SJCRH30 (cell line): ENCODE data around the gene TLL1. TPM values are rescaled to one million over a fixed set of nuclear protein-coding genes. Genes with fewer than 3 reads are reported as not detected.

Experiments
- DNase-seq, 2 experiments: peaks; one replicate each; pipeline ENCODE4 v3.0.0-alpha.2; 2015 to 2020
- H3K27ac ChIP-seq: fragments of 250-450 bp; sonication (Bioruptor Pico); 2 replicates; pipeline ENCODE4 v1.5.1; 2020; ENCODE audit warnings: mild to moderate bottlenecking, moderate library complexity
- H3K27me3 ChIP-seq: fragments of 250-450 bp; sonication (Bioruptor Pico); 2 replicates; pipeline ENCODE4 v1.5.1; 2020; ENCODE audit warnings: mild to moderate bottlenecking, moderate library complexity
- H3K36me3 ChIP-seq: fragments of 250-450 bp; sonication (Bioruptor Pico); 2 replicates; pipeline ENCODE4 v1.5.1; 2020; ENCODE audit warnings: mild to moderate bottlenecking, moderate library complexity
- H3K4me1 ChIP-seq: fragments of 250-450 bp; sonication (Bioruptor Pico); 2 replicates; pipeline ENCODE4 v1.5.1; 2020; ENCODE audit warnings: mild to moderate bottlenecking, moderate library complexity
- H3K4me3 ChIP-seq: fragments of 250-450 bp; sonication (Bioruptor Pico); 2 replicates; pipeline ENCODE4 v1.5.1; 2020; ENCODE audit warnings: mild to moderate bottlenecking, moderate library complexity
- H3K9me3 ChIP-seq: fragments of 250-450 bp; sonication (Bioruptor Pico); replicated peaks from 2 replicates; pipeline ENCODE4 v1.5.1; 2020; ENCODE audit warnings: mild to moderate bottlenecking, moderate library complexity
- total RNA-seq: library from RNA; depleted of rRNA; stranded (reverse); fragments of >200 nt; shearing (Covaris generic); gene quantifications from 2 replicates; pipeline ENCODE4 v1.2.3, GENCODE V29; 2014

The TLL1 gene
- total RNA-seq, 1 experiment from 2014 or later = 1.4 TPM

DNA sequence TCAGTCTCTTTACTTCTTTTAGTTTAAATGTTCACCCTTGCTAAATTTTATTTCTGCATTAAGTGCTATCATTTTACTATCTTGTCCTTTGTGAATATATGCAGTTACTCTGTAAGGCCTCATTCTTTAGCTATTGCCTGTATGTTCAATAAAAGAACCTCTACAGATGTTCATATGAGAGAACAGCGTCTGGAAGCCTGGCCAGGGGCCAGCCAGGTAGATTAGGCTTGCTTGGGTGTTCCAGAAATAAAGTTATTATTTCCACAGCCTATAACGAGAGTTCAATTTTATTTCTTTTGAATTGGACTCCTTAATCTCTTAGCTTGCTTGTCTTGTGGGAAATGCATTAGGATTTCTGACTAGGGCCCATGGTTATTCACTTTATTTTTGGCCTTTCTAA, 214.5 kb downstream of the TLL1 start:
- no peak overlapping the region for H3K27ac ChIP-seq
- DNase-seq = no peak
- no peaks in the 10 kb centered on the region for H3K9me3 ChIP-seq
- H3K4me3 ChIP-seq = no peak overlapping the region
- peaks cover 18% of the 10 kb centered on the region for H3K4me1 ChIP-seq
- no peaks in the 10 kb centered on the region for H3K36me3 ChIP-seq
- no peaks in the 10 kb centered on the region for H3K27me3 ChIP-seq

- Histone ChIP-seq H3K27me3 (no peaks in the 10 kb centered on the region), H3K27ac (0 out of 2 replicates have a peak overlapping the region, but pooled peaks have one; percentile 22), H3K4me3 (no peak overlapping the region), H3K36me3 (no peaks in the 10 kb centered on the region), H3K9me3 (no peaks in the 10 kb centered on the region), H3K4me1 (peaks cover 18% of the 10 kb centered on the region)
- DNase-seq = peak; percentile 39 to 61
Observed at GRCh38 chr4:166088576-166088975, 215.5 kb downstream of the TLL1 start.

- no peak overlapping the region for H3K27ac ChIP-seq
- H3K27me3 ChIP-seq = no peaks in the 10 kb centered on the region
- no peaks in the 10 kb centered on the region for H3K9me3 ChIP-seq
- no peak overlapping the region for H3K4me3 ChIP-seq
- peak in 1 of 2 experiments; percentile 29 for DNase-seq
- no peaks in the 10 kb centered on the region for H3K36me3 ChIP-seq
- H3K4me1 ChIP-seq = peaks cover 18% of the 10 kb centered on the region
Observed at GRCh38 chr4:166091146-166091545, 218.1 kb downstream of the TLL1 start.

GRCh38 chr4:166091912-166092510, 219.0 kb downstream of the TLL1 start:
- no peaks in the 10 kb centered on the region for H3K36me3 ChIP-seq
- H3K4me3 ChIP-seq = no peak overlapping the region
- no peaks in the 10 kb centered on the region for H3K27me3 ChIP-seq
- H3K4me1 ChIP-seq = peaks cover 18% of the 10 kb centered on the region
- no peaks in the 10 kb centered on the region for H3K9me3 ChIP-seq
- no peak overlapping the region; the same call in 1 of the 2 replicates for H3K27ac ChIP-seq
- DNase-seq = peak; percentile 6 to 64

DNA sequence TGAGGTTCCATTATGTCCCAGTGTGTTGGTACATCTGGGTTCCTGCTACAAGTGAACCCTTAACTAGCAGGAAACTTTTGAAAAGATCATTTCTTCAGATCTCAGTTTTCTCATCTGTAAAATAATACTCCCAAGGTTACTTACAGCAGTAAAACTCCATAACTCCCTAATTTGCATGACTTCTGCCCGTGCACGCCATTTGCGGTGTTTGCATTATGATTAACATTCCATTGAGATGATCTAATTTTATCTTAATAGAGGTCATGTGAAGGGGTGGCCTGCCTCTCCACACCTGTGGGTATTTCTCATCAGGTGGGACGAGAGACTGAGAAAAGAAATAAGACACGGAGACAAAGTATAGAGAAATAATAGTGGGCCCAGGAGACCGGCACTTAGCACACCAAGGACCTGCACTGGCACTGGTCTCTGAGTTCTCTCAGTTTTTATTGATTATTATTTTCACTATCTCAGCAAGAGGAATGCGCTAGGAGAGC, 219.8 kb downstream of the TLL1 start:
- Histone ChIP-seq H3K4me1 (peaks cover 11% of the 10 kb centered on the region), H3K4me3 (no peak overlapping the region), H3K27ac (no peak overlapping the region; the same call in 1 of the 2 replicates), H3K9me3 (no peaks in the 10 kb centered on the region), H3K36me3 (no peaks in the 10 kb centered on the region), H3K27me3 (no peaks in the 10 kb centered on the region)
- DNase-seq = peak; percentile 7 to 22

DNA sequence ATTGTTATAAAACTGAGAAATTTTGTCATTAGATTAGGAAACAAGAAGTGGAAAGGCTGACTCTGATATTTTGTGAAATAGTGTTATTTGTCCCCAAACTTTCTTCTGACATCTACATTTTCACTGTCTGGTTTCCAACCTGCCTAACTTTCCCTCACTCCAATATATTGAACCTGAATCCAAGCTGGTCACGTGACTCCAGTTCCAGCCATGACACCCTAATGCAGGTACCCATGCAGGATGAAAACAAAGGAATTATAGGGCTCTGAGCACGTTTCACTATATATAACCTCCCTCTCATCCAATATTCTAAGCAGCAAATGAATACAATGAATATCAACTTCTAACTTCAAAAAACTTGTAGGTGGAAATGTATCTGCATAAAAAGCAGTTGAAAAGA, 231.6 kb downstream of the TLL1 start:
- Histone ChIP-seq H3K27me3 (no peaks in the 10 kb centered on the region), H3K9me3 (no peaks in the 10 kb centered on the region), H3K27ac (no peak overlapping the region), H3K4me3 (no peak overlapping the region), H3K36me3 (no peaks in the 10 kb centered on the region), H3K4me1 (no peaks in the 10 kb centered on the region)
- no peak for DNase-seq

DNA sequence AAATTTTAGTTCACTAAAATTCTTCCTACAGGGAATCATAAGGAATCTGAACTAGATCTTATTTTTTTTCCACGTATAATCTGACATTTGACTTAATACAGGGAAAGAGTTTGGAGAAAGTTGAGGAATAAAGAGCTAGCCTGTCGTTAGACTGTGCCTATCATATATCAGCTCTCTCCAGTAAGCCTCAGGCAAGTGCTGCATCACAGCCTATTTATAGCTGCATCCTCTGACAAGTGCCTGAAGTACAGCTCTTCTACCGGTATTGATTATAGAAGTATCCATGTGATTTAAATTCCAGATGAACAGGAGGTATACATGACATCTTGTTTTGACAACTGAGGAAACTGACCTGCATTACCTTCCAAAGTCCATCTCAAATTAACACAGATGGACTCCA, 248.9 kb downstream of the TLL1 start:
- H3K27ac ChIP-seq = no peak overlapping the region
- H3K36me3 ChIP-seq = no peaks in the 10 kb centered on the region
- H3K27me3 ChIP-seq = no peaks in the 10 kb centered on the region
- no peaks in the 10 kb centered on the region for H3K4me1 ChIP-seq
- DNase-seq = peak; percentile 7 to 20
- no peak overlapping the region for H3K4me3 ChIP-seq
- no peaks in the 10 kb centered on the region for H3K9me3 ChIP-seq

DNA sequence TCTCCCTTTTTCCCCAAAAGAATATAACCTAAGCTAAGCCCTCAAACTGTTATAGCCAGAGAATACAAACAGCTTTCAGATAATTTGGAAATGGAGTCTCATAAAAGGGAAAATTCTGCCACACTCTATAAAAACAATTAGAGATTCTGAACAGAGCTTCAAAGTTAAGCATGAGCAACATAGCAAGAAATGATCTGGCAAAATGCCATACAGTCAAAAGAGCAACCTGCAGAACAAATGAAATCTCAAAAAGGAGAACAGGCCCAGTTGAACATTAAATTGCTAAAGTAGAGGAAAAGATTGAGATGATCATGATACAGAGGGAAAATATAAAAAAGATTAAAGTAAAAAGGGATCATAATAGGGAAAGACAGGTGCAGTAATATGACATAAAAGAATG, 250.5 kb downstream of the TLL1 start:
- Histone ChIP-seq H3K4me1 (no peaks in the 10 kb centered on the region), H3K27me3 (no peaks in the 10 kb centered on the region), H3K27ac (no peak overlapping the region), H3K4me3 (no peak overlapping the region), H3K36me3 (no peaks in the 10 kb centered on the region), H3K9me3 (no peaks in the 10 kb centered on the region)
- no peak for DNase-seq

GRCh38 chr4:166128403-166128802, 255.4 kb downstream of the TLL1 start:
- Histone ChIP-seq H3K36me3 (no peaks in the 10 kb centered on the region), H3K9me3 (no peaks in the 10 kb centered on the region), H3K4me1 (no peaks in the 10 kb centered on the region), H3K4me3 (no peak overlapping the region), H3K27me3 (no peaks in the 10 kb centered on the region), H3K27ac (no peak overlapping the region)
- DNase-seq = no peak

GRCh38 chr4:166134285-166134684, 261.2 kb downstream of the TLL1 start:
- no peak for DNase-seq
- H3K27me3 ChIP-seq = no peaks in the 10 kb centered on the region
- no peak overlapping the region for H3K4me3 ChIP-seq
- no peaks in the 10 kb centered on the region for H3K4me1 ChIP-seq
- no peak overlapping the region for H3K27ac ChIP-seq
- H3K36me3 ChIP-seq = no peaks in the 10 kb centered on the region
- H3K9me3 ChIP-seq = no peaks in the 10 kb centered on the region

GRCh38 chr4:166140951-166141350, 267.9 kb downstream of the TLL1 start:
- Histone ChIP-seq H3K27me3 (no peaks in the 10 kb centered on the region), H3K9me3 (no peaks in the 10 kb centered on the region), H3K4me3 (no peak overlapping the region), H3K36me3 (no peaks in the 10 kb centered on the region), H3K27ac (no peak overlapping the region), H3K4me1 (no peaks in the 10 kb centered on the region)
- no peak for DNase-seq

DNA sequence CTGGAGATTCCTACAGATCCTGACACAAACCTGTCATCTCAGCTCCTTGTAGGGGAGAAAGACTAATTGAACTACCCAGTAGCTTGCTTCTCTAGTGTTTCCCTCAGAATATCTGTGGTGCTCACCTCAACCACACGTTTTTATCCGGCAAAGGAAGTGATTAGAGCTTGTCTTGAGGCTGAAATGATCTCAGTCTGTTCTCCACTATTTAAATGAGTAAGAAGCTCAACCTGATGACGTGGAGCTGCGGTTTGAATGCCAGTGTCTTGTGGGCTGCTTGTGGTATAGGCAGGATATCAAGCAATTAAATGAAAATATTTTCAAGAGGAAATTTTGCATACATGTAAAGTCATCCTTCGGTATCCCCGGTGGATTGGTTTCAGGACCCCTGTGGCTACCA, 270.2 kb downstream of the TLL1 start:
- Histone ChIP-seq H3K4me3 (no peak overlapping the region), H3K9me3 (no peaks in the 10 kb centered on the region), H3K4me1 (no peaks in the 10 kb centered on the region), H3K27ac (no peak overlapping the region), H3K27me3 (no peaks in the 10 kb centered on the region), H3K36me3 (no peaks in the 10 kb centered on the region)
- DNase-seq = peak; percentile 5 to 6

- Histone ChIP-seq H3K36me3 (no peaks in the 10 kb centered on the region), H3K4me1 (no peaks in the 10 kb centered on the region), H3K27ac (no peak overlapping the region), H3K4me3 (no peak overlapping the region), H3K27me3 (no peaks in the 10 kb centered on the region), H3K9me3 (no peaks in the 10 kb centered on the region)
- no peak for DNase-seq
Observed at GRCh38 chr4:166144607-166145006, 271.6 kb downstream of the TLL1 start.

- no peaks in the 10 kb centered on the region for H3K9me3 ChIP-seq
- no peak overlapping the region for H3K27ac ChIP-seq
- no peaks in the 10 kb centered on the region for H3K27me3 ChIP-seq
- H3K4me3 ChIP-seq = no peak overlapping the region
- H3K36me3 ChIP-seq = no peaks in the 10 kb centered on the region
- no peaks in the 10 kb centered on the region for H3K4me1 ChIP-seq
- no peak for DNase-seq
Observed at GRCh38 chr4:166146806-166147540, 273.9 kb downstream of the TLL1 start.
